ENCODE data around the gene DNAJB6. TPM values are rescaled to one million over a fixed set of nuclear protein-coding genes. Genes with fewer than 3 reads are reported as not detected.

Gene DNAJB6
- total RNA-seq, 1 experiment from 2014 or later, result 137 TPM

Other genes with a start within 250 kb of the DNAJB6 start
- gene UBE3C, start 198.1 kb upstream of the DNAJB6 start, total RNA-seq (2022), result 79.9 and 81.1 TPM in 2 replicates

Data from Calu3 (cell line).